HepG2 (cell line): ENCODE data around the gene CCDC178. TPM values are rescaled to one million over a fixed set of nuclear protein-coding genes. Genes with fewer than 3 reads are reported as not detected.
A peak's percentile ranks its signal among the peaks of the same experiment; 100 is the strongest.

Source experiments
- ATAC-seq: fragments of 200-7000 bp; cut with Tn5 transposase; 3 replicates; pipeline ENCODE4 v1.9.1; 2020; ENCODE audit warnings: mild to moderate bottlenecking, moderate library complexity
- BruUV-seq: library from RNA; stranded (reverse); fragments of 400-500 nt; replicated peaks from 2 replicates; lab custom pipeline; 2021; lab: Mats Ljungman, UMichigan
- CTCF ChIA-PET: fragments of 300-600 bp; formaldehyde crosslinking; extraction: SDS; loops from one replicate; lab custom pipeline; 2021; ENCODE audit warnings: low total read pairs, inconsistent platforms, low intra/inter-chr PET ratio; lab: Yijun Ruan, JAX
- POLR2A ChIA-PET: fragments of 350-600 bp; sonication (Branson Sonifier 250); formaldehyde crosslinking; loops from one replicate; lab custom pipeline; 2020; ENCODE audit warnings: antibody characterized with exemption, inconsistent platforms; lab: Yijun Ruan, JAX
- DNase-seq: peaks from one replicate; pipeline ENCODE4 v3.0.0-alpha.2; 2015; ENCODE audit warnings: low spot score
- FAIRE-seq: peaks from 3 replicates; lab custom pipeline; 2011; peaks lifted over from hg19 to GRCh38; lab: Jason Lieb, UNC
- H2AFZ ChIP-seq: one replicate; pipeline ENCODE4 v1.6.1; 2011; ENCODE audit warnings: low read length, inconsistent platforms
- H3K27ac ChIP-seq: fragments of 300-600 bp; 3 replicates; pipeline ENCODE4 v1.8.0; 2011; ENCODE audit warnings: mixed run types, mild to moderate bottlenecking, mixed read lengths, low read length, inconsistent platforms; ENCODE audit not compliant: insufficient read depth; ENCODE audit errors: extremely low read length
- H3K27me3 ChIP-seq, 2 experiments: fragments of 200-600 bp in 1 of 2; 2 replicates in 1 of 2; 3 replicates in 1 of 2; pipeline versions ENCODE4 v1.6.0 to v1.8.0; 2011; ENCODE audit warnings: low read length in 2 of 2, mild to moderate bottlenecking in 2 of 2, moderate library complexity in 2 of 2, inconsistent platforms in 1 of 2; ENCODE audit not compliant: insufficient read depth in 2 of 2, control insufficient read depth in 1 of 2
- H3K36me3 ChIP-seq, 2 experiments: fragments of 200-600 bp in 1 of 2; replicated peaks in 1 of 2; 2 replicates in 1 of 2; 3 replicates in 1 of 2; pipeline versions ENCODE4 v1.5.1 to v1.8.0; 2011; ENCODE audit warnings: low read length in 2 of 2, inconsistent platforms in 1 of 2; ENCODE audit not compliant: insufficient read depth in 2 of 2, control insufficient read depth in 1 of 2
- H3K4me1 ChIP-seq: 2 replicates; pipeline ENCODE4 v1.5.1; 2012; ENCODE audit warnings: low read length, inconsistent platforms; ENCODE audit not compliant: insufficient read depth
- H3K4me2 ChIP-seq: 2 replicates; pipeline ENCODE4 v1.6.0; 2011; ENCODE audit warnings: low read depth, low read length, inconsistent platforms
- H3K4me3 ChIP-seq, 3 experiments: fragments of 200-600 bp in 1 of 3; sonication (generic), shearing (Covaris generic) in 1 of 3; replicated peaks in 1 of 3; 2 replicates each; pipeline ENCODE4 v1.5.1; 2011 to 2016; ENCODE audit warnings: low read length in 3 of 3, inconsistent platforms in 2 of 3, low read depth in 2 of 3, mild to moderate bottlenecking in 2 of 3, control low read depth in 1 of 3, mixed read lengths in 1 of 3; ENCODE audit not compliant: insufficient read depth in 1 of 3
- H3K79me2 ChIP-seq: one replicate; pipeline ENCODE4 v1.6.1; 2011; ENCODE audit warnings: low read length, inconsistent platforms; ENCODE audit not compliant: insufficient read depth
- H3K9ac ChIP-seq: 2 replicates; pipeline ENCODE4 v1.6.0; 2011; ENCODE audit warnings: mild to moderate bottlenecking, low read depth, low read length, inconsistent platforms; ENCODE audit not compliant: insufficient read depth
- H3K9me3 ChIP-seq: 2 replicates; pipeline ENCODE4 v1.5.1; 2012; ENCODE audit warnings: mild to moderate bottlenecking, low read length
- H4K20me1 ChIP-seq: 2 replicates; pipeline ENCODE4 v1.6.0; 2011; ENCODE audit warnings: inconsistent platforms, mild to moderate bottlenecking, low read length, moderate library complexity; ENCODE audit not compliant: insufficient read depth
- CTCF ChIP-seq: sonication (generic); formaldehyde crosslinking; IDR thresholded peaks from 2 replicates; pipeline ENCODE4 v1.5.0; 2020; ENCODE audit warnings: mild to moderate bottlenecking, missing genetic modification reagents, moderate library complexity
- HMGXB4 ChIP-seq, 2 experiments: sonication (generic) in 1 of 2; formaldehyde crosslinking in 1 of 2; IDR thresholded peaks; 2 replicates each; pipeline versions ENCODE4 v1.4.0 to v1.6.1; 2018 to 2020; ENCODE audit warnings: missing genetic modification reagents in 2 of 2, borderline replicate concordance in 1 of 2, low read depth in 1 of 2, mild to moderate bottlenecking in 1 of 2, missing biosample characterization in 1 of 2
- MTF2 ChIP-seq: sonication (generic); formaldehyde crosslinking; IDR thresholded peaks from 2 replicates; pipeline ENCODE4 v1.5.0; 2020; ENCODE audit warnings: missing genetic modification reagents, borderline replicate concordance
- NCOR1 ChIP-seq: fragments of 200-600 bp; sonication (generic); IDR thresholded peaks from 2 replicates; pipeline ENCODE4 v1.7.0; 2017; ENCODE audit warnings: antibody characterized with exemption, low read length, borderline replicate concordance
- STAG1 ChIP-seq: sonication (generic); formaldehyde crosslinking; IDR thresholded peaks from 2 replicates; pipeline ENCODE4 v1.4.0; 2020; ENCODE audit warnings: missing genetic modification reagents
- TAF15 ChIP-seq: fragments of 200-400 bp; formaldehyde crosslinking; IDR thresholded peaks from one replicate; pipeline ENCODE4 v1.6.1; 2018; ENCODE audit warnings: mild to moderate bottlenecking, low read depth, low read length; ENCODE audit not compliant: poor library complexity, severe bottlenecking
- WGBS: methylation state at CpG from one replicate; pipeline ENCODE4 v1.1.6; 2017; ENCODE audit warnings: low lambda C conversion rate; 5-methylcytosine and 5-hydroxymethylcytosine counted together
- in situ Hi-C: cut with HindIII; loops from 2 replicates; pipeline ENCODE4 v1.10.0; 2017; ENCODE audit warnings: low pct_unique_long_range_greater_than_20kb; ENCODE audit not compliant: extremely low pct_ligation_motif_present
- intact Hi-C: fragments of 100-400 bp; cut with micrococcal nuclease; formaldehyde crosslinking; loops from one replicate; pipeline ENCODE4 v1.10.0; 2022; ENCODE audit not compliant: unreplicated experiment
- polyA plus RNA-seq, 8 experiments: library from polyadenylated mRNA; depleted of rRNA in 3 of 8; stranded (reverse) in 7 of 8; unstranded in 1 of 8; fragments of >200 nt; fragmentation: Illumina TruSeq in 4 of 8; extraction: Trizol in 4 of 8; gene quantifications; 2 replicates each; pipeline versions ENCODE4 v1.2.1 to v1.2.3, GENCODE V29; 2011 to 2016; ENCODE audit warnings: low read depth in 4 of 8, missing spikeins in 1 of 8, mixed read lengths in 1 of 8; ENCODE audit not compliant: insufficient read depth in 1 of 8
- total RNA-seq, 5 experiments: library from RNA; depleted of rRNA; stranded (reverse); fragments of >200 nt; fragmentation: Illumina TruSeq; extraction: Trizol; gene quantifications; 2 replicates each; pipeline ENCODE4 v1.2.3, GENCODE V29; 2016; ENCODE audit warnings: low read depth in 1 of 5

The CCDC178 gene
- total and polyA plus RNA-seq, 2 of the 13 experiments (the other 11 are each of a cell fraction or from before 2014, with no cell fraction given), result not detected

DNA sequence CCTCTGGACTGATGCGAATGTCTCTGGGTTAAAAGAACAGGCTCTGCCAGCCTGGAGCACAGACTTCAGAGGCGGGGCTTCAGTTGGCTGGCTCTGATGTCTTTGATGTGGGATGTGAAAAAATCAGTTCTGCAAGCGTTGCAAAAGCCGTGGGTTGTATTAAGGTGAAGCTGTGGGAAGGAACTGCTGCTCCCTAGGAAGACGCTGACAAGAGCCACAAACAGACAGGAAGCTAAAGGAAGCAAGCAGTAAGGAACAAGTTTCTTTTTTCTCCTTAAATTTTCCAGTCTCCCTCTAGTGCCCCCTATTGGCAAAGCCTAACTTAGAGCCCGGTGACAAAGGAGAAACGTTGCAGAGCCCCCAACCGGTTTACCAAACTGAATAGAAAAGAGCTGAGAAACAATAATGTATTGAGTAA is 239.0 kb downstream of the CCDC178 start:
- WGBS, result 2% methylated on average over 8 of the region's 8 CpGs
- CTCF ChIA-PET, result no interaction called here
- Histone ChIP-seq H2AFZ (no peak overlapping the region), H3K4me2 (no peak overlapping the region), H3K9me3 (no peaks in the 10 kb centered on the region), H3K36me3 (no peaks in the 10 kb centered on the region), H3K4me3 (no peak overlapping the region), H3K79me2 (no peaks in the 10 kb centered on the region), H4K20me1 (no peaks in the 10 kb centered on the region), H3K4me1 (no peaks in the 10 kb centered on the region), H3K27ac (no peak overlapping the region), H3K27me3 (no peaks in the 10 kb centered on the region), H3K9ac (no peak overlapping the region)
- in situ Hi-C loops, result no loop called here
- BruUV-seq, result no TSS peak
- TF ChIP-seq STAG1 (CRISPR knock-in tag), result peak; percentile 26; the same call in 1 of the 2 replicates
- no peak for TF ChIP-seq MTF2 (CRISPR knock-in tag)
- peak; percentile 37 for TF ChIP-seq CTCF (CRISPR knock-in tag)
- POLR2A ChIA-PET, result no interaction called here
- intact Hi-C loops, result no loop called here
- DNase-seq (peak; percentile 22), ATAC-seq (peak; percentile 61), FAIRE-seq (no peak)

DNA sequence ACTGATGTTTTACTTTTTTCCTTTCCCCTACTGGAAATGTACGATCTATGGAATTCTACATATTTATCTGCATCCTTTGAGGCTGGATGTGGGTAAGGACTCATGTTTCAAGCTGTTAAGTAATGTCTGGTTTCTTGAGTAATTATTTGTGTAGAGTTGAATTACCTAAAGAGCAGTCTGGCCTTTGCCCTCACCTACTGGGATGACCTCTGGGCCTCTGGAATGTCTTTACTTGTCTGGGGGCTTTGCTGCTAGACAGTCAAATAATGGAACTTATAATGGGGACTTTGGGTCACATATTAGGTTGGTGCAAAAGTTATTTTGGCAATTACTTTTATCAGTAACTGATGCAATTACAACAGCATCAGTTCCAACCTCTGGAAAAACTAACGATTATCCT is 244.7 kb downstream of the CCDC178 start:
- TF ChIP-seq NCOR1 (no peak), TAF15 (no peak), HMGXB4 (CRISPR knock-in tag; IDR thresholded peaks at IDR 0.05; ENCODE audit: borderline replicate concordance in 1 of 2, low read depth in 1 of 2) (no peak)
- H3K27me3 ChIP-seq, result no peaks in the 10 kb centered on the region
- H3K4me1 ChIP-seq, result no peaks in the 10 kb centered on the region
- no peaks in the 10 kb centered on the region for H3K79me2 ChIP-seq
- BruUV-seq, result no TSS peak
- no peak for FAIRE-seq
- no peak for ATAC-seq
- intact Hi-C loops, result no loop called here
- H3K4me2 ChIP-seq, result no peak overlapping the region
- no peak overlapping the region for H3K4me3 ChIP-seq
- no peaks in the 10 kb centered on the region for H4K20me1 ChIP-seq
- H2AFZ ChIP-seq, result no peak overlapping the region
- H3K36me3 ChIP-seq, result no peaks in the 10 kb centered on the region
- no peak overlapping the region for H3K27ac ChIP-seq
- CTCF ChIA-PET, result no interaction called here
- WGBS, result 0% methylated on average over 2 of the region's 2 CpGs
- in situ Hi-C loops, result no loop called here
- no peak for DNase-seq
- H3K9me3 ChIP-seq, result no peaks in the 10 kb centered on the region
- POLR2A ChIA-PET, result no interaction called here
- H3K9ac ChIP-seq, result no peak overlapping the region
